Umbilical cord (tissue), 2 donors: Measurements from ENCODE around the gene ENTREP3. TPM values are rescaled to one million over a fixed set of nuclear protein-coding genes. Genes with fewer than 3 reads are reported as not detected.
"Not testable (repeated sequence)": the region's sequence is repeated elsewhere in the genome, so short reads cannot be mapped to it uniquely, and the experiment has no call there.

ENCODE experiments used
- DNase-seq: peaks from one replicate; pipeline ENCODE4 v3.0.0-alpha.2; 2015; ENCODE audit warnings: low spot score
- total RNA-seq: library from RNA; depleted of rRNA; stranded (reverse); fragments of >200 nt; gene quantifications from one replicate; pipeline ENCODE4 v1.2.3, GENCODE V29; 2014; ENCODE audit warnings: low replicate concordance; ENCODE audit not compliant: insufficient read depth

ENTREP3 gene
- total RNA-seq, 1 donor from 2014 or later = 1.2 TPM

DNA sequence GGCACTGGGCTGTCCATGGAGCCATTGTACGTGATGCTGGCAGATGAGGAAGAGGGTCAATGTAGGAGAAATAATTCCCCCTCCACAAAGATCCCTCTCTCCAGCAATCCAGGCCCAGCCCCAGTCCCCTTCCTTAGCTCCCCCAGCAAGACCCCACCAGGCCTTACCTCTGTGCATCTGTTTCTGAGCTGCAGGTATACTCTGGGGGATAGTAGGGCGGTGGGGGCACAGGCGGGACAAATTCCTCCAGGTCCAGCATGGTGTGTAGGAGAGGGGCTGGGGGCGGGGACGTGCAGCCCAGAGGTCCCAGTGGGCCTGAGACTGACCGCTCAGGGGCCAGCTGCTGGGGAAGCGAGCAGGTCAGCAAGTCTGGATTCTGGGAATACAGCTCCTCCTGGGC lies 3.7 kb downstream of the ENTREP3 start:
- no peak for DNase-seq

GRCh38 chr1:155250633-155251449 lies 4.4 kb downstream of the ENTREP3 start:
- peak; percentile 94 for DNase-seq

DNA sequence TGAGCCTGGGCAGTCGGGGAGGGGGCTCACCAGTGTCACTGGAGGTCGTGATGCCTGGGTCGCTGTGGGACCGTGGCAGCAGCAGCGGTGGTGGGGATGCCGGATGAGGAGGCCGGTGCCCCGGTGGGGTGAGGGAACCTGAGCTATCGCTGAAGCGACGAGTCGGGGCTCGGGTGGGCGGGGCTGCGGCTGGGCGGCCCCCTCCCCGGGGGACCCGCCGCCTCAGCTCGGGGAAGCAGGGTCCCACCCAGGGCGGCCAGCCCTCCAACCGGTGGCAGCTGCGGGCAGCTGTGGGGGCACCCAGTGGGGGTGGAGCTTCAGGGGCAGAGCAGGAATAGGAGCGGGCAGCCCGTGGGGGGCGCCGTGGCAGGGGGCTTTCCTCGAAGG lies 5.0 kb downstream of the ENTREP3 start:
- DNase-seq = no peak

DNA sequence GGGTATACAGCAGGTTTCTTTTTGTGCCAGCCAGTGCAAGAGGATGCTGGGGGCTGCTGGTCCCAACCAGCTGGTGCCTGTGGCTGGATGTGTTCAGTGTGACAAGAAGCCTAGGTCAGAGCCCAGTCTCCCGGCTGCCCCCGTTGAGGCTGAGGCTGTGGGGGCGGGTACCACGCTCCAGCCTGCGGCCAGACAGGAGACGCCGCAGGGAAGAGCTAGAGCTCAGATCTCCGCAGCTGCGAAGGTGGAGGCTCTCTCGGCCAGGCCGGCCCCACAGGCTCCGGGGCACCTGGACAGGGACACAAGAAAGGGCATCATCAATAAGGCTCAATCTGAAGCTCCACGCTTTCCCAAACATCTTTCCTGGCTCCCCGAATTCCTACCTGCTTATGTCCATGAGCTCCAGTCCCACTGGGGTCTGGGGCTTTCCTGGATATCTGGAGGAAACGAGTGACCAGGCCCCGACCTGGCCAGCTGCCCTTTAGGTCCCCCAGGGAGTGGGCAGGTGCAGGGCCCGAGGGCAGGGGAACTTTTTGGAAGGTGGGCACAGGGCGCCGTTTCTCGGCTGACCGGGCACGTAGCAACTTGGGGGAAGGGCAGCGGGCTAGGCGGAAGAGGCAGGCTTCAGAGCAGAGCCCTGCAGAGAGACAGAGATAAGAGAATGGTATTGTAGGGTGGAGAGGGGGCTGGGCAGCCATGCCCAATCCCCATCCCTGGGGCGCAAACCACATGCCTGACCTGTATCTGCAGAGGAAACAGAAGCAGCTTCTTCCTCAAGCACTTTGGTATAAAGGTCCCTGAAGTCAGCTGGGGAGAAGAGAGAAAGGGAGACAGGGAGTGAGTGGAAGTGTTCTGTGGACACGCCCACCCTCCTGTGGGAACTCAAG lies 7.4 kb downstream of the ENTREP3 start:
- DNase-seq = no peak

DNA sequence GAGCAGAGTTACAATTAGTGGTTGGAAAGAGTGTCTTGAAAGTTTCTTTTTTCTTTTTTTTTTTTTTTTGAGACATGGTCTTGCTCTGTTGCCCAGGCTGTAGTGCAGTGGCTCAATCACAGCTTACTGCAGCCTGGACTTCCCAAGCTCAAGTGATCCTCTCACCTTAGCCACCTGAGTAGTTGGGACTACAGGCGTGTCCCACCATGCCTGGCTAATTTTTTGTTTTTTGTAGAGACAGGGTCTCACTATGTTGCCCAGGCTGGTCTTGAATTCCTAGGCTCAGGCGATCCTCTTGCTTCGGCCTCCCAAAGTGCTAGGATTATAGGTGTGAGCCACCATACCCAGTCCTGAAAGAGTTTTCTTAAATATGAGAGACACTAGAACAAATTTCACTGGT lies 8.5 kb downstream of the ENTREP3 start:
- not testable (repeated sequence) for DNase-seq

- DNase-seq = no peak
These were observed 10.1 kb downstream of the ENTREP3 start for GRCh38 chr1:155245163-155245524.

DNA sequence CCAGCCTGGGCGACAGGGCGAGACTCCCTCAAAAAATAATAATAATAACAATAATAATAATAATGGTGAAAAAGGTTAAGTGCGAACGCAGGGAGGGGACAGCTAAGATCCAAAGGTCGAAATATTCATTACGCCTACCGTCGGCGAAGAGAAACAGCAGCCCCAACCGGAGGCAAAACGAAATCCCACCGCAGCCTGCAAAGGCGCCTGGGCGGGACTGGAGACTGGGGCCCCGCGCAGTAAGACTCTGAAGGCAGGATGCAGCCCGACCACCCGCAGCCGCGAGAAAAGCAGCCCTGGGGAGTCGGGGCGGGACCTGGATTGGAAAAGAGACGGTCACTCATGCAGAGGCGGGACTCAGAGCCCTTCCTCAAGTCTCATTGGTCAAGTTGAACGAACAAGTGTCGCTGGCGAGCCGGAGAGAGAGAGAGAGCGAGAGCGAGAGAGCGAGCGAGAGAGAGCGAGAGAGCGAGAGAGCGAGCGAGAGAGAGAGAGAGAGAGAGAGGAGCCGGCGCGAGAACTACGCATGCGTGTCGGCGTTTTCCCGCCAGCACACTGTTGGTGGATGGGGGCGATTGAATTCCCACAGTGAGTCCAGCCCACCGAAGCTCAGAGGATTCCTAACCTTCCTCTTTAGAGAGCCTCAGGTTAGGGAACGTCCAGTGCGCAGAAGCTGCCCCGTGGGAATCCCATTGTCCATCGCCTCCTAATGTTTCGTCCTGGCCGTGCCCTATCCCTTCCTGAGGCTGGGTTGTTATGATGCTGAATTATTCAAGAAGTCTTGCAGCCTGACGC lies 10.7 kb downstream of the ENTREP3 start:
- DNase-seq = peak; percentile 100

DNA sequence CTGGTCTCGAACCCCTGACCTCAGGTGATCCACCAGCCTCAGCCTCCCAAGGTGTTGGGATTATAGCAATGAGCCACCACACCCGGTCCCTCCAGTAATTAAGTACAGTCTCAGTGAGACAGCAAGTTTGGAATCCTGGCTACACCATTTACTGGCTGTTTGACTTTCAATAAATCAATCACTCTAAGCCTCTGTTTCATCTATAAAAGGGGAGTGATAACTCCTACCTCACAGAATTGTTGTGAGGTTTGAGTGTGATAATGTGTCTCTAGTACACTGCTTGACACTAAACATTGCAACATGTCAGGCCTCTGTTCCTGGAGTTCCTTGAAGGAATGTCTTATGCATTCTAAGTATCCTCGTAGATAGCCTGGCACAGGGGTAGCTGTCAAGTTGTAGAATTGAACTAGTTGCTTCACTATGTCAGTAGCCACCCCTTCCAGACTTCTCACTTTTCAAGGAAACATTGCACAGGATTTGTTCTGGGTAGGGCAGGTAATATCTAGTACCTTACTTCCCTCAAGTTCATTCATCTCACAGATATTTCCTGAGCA lies 12.4 kb downstream of the ENTREP3 start:
- no peak for DNase-seq

- no peak for DNase-seq
These were observed 13.4 kb downstream of the ENTREP3 start for GRCh38 chr1:155241841-155242264.

GRCh38 chr1:155241069-155241679 lies 14.1 kb downstream of the ENTREP3 start:
- DNase-seq = peak; percentile 92

DNA sequence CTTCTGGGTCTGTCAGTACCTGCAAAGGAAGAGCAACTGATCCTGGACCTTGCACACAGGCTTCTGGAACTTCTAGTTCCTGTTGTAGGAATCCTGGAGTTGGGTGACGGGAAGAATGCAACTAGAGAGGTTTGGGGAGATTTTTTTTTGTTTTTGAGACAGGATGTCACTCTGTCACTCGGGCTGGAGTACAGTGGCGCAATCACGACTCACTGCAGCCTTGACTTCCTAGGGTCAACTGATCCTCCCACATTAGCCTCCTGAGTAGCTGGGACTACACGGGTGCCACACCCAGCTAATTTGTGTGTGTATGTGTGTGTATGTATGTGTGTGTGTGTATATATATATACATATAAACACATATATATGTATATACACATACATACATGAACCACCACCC lies 18.8 kb downstream of the ENTREP3 start:
- DNase-seq = no peak

- not testable (repeated sequence) for DNase-seq
These were observed 19.9 kb downstream of the ENTREP3 start for GRCh38 chr1:155235375-155235774.

DNA sequence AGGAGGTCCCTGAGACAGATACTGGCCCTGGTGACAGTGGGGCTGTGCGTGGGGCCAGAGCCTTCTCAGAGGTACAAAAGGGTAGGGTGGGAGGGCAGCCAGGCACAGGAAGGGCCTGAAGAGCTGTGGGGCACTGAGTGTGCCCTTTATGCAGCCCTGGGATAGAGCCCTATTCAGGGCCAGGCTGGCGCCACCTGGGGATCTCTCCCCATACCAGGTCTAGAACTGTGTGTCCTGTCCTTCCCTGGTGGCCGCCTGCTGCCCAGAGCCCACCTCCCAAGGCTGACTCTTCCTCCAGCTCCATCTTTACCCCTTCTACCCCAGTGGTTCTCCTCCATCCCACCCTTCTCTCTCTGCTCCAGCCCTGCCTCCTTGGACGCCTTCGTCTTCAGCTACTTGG lies 21.8 kb downstream of the ENTREP3 start:
- not testable (repeated sequence) for DNase-seq

GRCh38 chr1:155232001-155232978 lies 23.0 kb downstream of the ENTREP3 start:
- peak; percentile 68 for DNase-seq

- not testable (repeated sequence) for DNase-seq
These were observed 24.0 kb downstream of the ENTREP3 start for GRCh38 chr1:155231302-155231701.

GRCh38 chr1:155228096-155228427 lies 27.2 kb downstream of the ENTREP3 start:
- no peak for DNase-seq

DNA sequence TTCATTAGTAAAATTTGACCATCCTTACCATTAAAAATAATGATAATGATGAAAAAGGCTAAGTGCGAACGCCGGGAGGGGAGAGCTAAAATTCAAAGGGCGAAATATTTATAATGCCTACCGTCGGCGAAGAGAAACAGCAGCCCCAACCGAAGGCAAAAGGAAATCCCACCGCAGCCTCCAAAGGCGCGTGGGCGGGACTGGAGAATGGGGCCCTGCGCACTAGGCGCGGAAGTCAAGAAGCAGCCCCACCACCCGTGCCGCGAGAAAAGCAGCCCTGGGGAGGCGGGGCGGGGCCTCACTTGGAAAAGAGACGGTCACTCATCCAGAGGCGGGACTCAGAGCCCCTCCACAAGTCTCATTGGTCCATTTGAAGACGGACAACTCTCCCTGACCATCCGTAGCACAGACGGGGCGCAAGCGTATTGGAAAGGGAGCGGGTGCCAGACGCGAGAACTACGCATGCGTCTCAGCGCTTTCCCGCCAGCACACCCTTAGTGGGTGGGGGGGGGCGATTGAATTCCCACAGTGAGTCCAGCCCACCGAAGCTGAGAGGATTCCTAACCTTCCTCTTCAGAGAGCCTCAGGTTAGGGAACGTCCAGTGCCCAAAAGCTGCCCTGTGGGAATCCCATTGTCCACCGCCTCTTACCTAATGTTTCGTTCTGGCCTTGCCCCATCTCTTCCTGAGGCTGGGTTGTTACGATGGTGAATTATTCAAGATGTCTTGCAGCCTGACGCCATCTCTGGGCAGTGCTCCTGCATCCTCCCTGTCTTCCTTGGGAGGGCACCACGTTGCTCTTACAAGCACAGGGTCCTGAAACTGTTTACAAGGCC lies 27.8 kb downstream of the ENTREP3 start:
- DNase-seq = peak; percentile 100

DNA sequence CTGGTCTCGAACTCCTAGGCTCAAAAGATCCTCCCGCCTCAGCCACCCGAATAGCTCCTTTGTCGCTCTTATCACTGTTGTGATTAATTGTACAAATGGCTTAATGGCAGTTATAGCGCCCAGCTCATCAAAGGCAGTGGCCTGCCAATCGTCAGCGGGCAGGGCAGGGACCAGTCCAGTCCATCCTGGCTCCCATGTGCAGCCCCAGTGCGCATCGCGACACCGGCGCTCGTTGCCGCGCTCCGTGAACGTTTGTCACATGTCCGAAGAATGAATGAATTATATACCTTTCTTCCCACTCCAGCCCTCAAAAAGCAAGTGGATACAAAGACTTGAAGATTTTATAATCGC lies 28.4 kb downstream of the ENTREP3 start:
- DNase-seq = peak; percentile 64
